COLO829 (cell line): ENCODE data around the gene MX2.
"Not testable (repeated sequence)": the region's sequence is repeated elsewhere in the genome, so short reads cannot be mapped to it uniquely, and the experiment has no call there.

Source experiments
- DNase-seq: peaks from one replicate; pipeline ENCODE4 v3.0.0; 2012; ENCODE audit warnings: low spot score

The MX2 gene

GRCh38 chr21:41418393-41418792 lies 56.6 kb downstream of the MX2 start:
- DNase-seq = no peak

GRCh38 chr21:41418956-41419680 lies 57.3 kb downstream of the MX2 start:
- DNase-seq = no peak

GRCh38 chr21:41419921-41420862 lies 58.4 kb downstream of the MX2 start:
- DNase-seq = peak; percentile 84

- not testable (repeated sequence) for DNase-seq
These were observed 59.2 kb downstream of the MX2 start for GRCh38 chr21:41420998-41421397.

GRCh38 chr21:41422546-41423304 lies 60.9 kb downstream of the MX2 start:
- DNase-seq = no peak

- DNase-seq = not testable (repeated sequence)
These were observed 61.4 kb downstream of the MX2 start for GRCh38 chr21:41423305-41423636.

- DNase-seq = no peak
These were observed 63.7 kb downstream of the MX2 start for GRCh38 chr21:41425588-41425953.

GRCh38 chr21:41425954-41426675 lies 64.3 kb downstream of the MX2 start, which contains the start of gene MX1:
Gene MX1, plus strand, starts transcription at chr21:41426239. Its CDS starts 5,832 bp downstream, at chr21:41432071.
- DNase-seq = no peak

- DNase-seq = no peak
These were observed 65.0 kb downstream of the MX2 start for GRCh38 chr21:41426676-41427404.

- no peak for DNase-seq
These were observed 65.7 kb downstream of the MX2 start for GRCh38 chr21:41427556-41427955.

GRCh38 chr21:41428311-41428710 lies 66.5 kb downstream of the MX2 start:
- no peak for DNase-seq

- DNase-seq = no peak
These were observed 67.0 kb downstream of the MX2 start for GRCh38 chr21:41428847-41429246.

- DNase-seq = no peak
These were observed 67.5 kb downstream of the MX2 start for GRCh38 chr21:41429305-41429704.

GRCh38 chr21:41429925-41430491 lies 68.2 kb downstream of the MX2 start:
- DNase-seq = no peak

- DNase-seq = no peak
These were observed 70.1 kb downstream of the MX2 start for GRCh38 chr21:41431788-41432548.

GRCh38 chr21:41432562-41433460 lies 71.0 kb downstream of the MX2 start:
- DNase-seq = no peak

- no peak for DNase-seq
These were observed 71.7 kb downstream of the MX2 start for GRCh38 chr21:41433566-41433965.

GRCh38 chr21:41435706-41436105 lies 73.9 kb downstream of the MX2 start:
- DNase-seq = no peak

GRCh38 chr21:41437729-41438128 lies 75.9 kb downstream of the MX2 start:
- no peak for DNase-seq
